H1 (cell line): ENCODE measurements around the gene TUBGCP3.
"Not testable (repeated sequence)": the region's sequence is repeated elsewhere in the genome, so short reads cannot be mapped to it uniquely, and the experiment has no call there.

Experiments used
- CHD2 ChIP-seq: IDR thresholded peaks from 2 replicates; pipeline ENCODE4 v1.6.1; 2012; ENCODE audit warnings: low read length, improper control_type of control experiment
- CTCF ChIP-seq, 3 experiments: IDR thresholded peaks; 1 replicate in 2 of 3; 2 replicates in 1 of 3; pipeline versions ENCODE4 v1.5.1 to v1.6.1; 2011; ENCODE audit warnings: low read length in 3 of 3, mild to moderate bottlenecking in 3 of 3, inconsistent platforms in 2 of 3, low read depth in 1 of 3, moderate library complexity in 1 of 3; ENCODE audit not compliant: insufficient read depth in 1 of 3; ENCODE audit errors: control extremely low read depth in 1 of 3
- TF ChIP-seq, protein P1 (sequence below): IDR thresholded peaks from 2 replicates; pipeline ENCODE4 v1.6.1; 2011; ENCODE audit warnings: low read length, improper control_type of control experiment

- not testable (repeated sequence) for TF ChIP-seq CTCF (IDR thresholded peaks at IDR 0.05; ENCODE audit: control extremely low read depth in 1 of 3, insufficient read depth in 1 of 3, low read depth in 1 of 3, low read length in 3 of 3); CHD2
- TF ChIP-seq, protein P1, sequence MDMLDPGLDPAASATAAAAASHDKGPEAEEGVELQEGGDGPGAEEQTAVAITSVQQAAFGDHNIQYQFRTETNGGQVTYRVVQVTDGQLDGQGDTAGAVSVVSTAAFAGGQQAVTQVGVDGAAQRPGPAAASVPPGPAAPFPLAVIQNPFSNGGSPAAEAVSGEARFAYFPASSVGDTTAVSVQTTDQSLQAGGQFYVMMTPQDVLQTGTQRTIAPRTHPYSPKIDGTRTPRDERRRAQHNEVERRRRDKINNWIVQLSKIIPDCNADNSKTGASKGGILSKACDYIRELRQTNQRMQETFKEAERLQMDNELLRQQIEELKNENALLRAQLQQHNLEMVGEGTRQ = not testable (repeated sequence)
Measured at GRCh38 chr13:112630226-112630625, 42.3 kb upstream of the TUBGCP3 start.
